Testis (tissue), 3 donors: Measurements from ENCODE around the gene KAT2A. TPM values are rescaled to one million over a fixed set of nuclear protein-coding genes. Genes with fewer than 3 reads are reported as not detected.

Experiments
- DNase-seq: peaks from one replicate; pipeline ENCODE4 v3.0.0-alpha.2; 2019
- H3K27ac ChIP-seq, 2 donors: fragments of 200-600 bp; sonication (generic); one replicate each; pipeline ENCODE4 v1.5.1; 2019
- H3K27me3 ChIP-seq: fragments of 200-600 bp; sonication (generic); one replicate; pipeline ENCODE4 v1.5.1; 2019
- H3K36me3 ChIP-seq: fragments of 200-600 bp; sonication (generic); one replicate; pipeline ENCODE4 v1.5.1; 2017; ENCODE audit warnings: low read depth; ENCODE audit errors: missing control alignments
- H3K4me1 ChIP-seq: fragments of 200-600 bp; sonication (generic); one replicate; pipeline ENCODE4 v1.5.1; 2019
- H3K4me3 ChIP-seq, 2 donors: fragments of 200-600 bp; sonication (generic); one replicate each; pipeline ENCODE4 v1.5.1; 2017 to 2019
- H3K9me3 ChIP-seq: fragments of 200-600 bp; sonication (generic); one replicate; pipeline ENCODE4 v1.5.1; 2017
- CTCF ChIP-seq, 3 experiments: fragments of 450-650 bp in 2 of 3; fragments of 200-600 bp in 1 of 3; sonication (generic) in 1 of 3; IDR thresholded peaks; one replicate each; pipeline ENCODE4 v1.5.1; 2016 to 2019; ENCODE audit warnings: antibody characterized with exemption in 3 of 3, mild to moderate bottlenecking in 2 of 3, moderate library complexity in 1 of 3
- POLR2A ChIP-seq: fragments of 450-650 bp; IDR thresholded peaks from one replicate; pipeline ENCODE4 v1.6.1; 2017; ENCODE audit warnings: antibody characterized with exemption, mild to moderate bottlenecking, moderate library complexity
- WGBS, 2 donors: methylation state at CpG; one replicate each; pipeline ENCODE4 v1.1.5; 2018; 5-methylcytosine and 5-hydroxymethylcytosine counted together
- intact Hi-C: fragments of 100-400 bp; cut with DNase I; formaldehyde crosslinking; loops from one replicate; pipeline ENCODE4 v1.15.1; 2023; ENCODE audit warnings: low total_unique reads
- polyA plus RNA-seq: library from polyadenylated mRNA; stranded (reverse); fragments of 350-450 nt; fragmentation: Illumina TruSeq; extraction: RNeasy Lipid Tissue Mini Kit (QIAGEN cat#74804); gene quantifications from one replicate; pipeline ENCODE4 v1.2.3, GENCODE V29; 2014; ENCODE audit warnings: low read depth, low replicate concordance; ENCODE audit not compliant: insufficient read depth
- total RNA-seq, 2 donors: library from RNA; depleted of rRNA; stranded (reverse); fragments of >200 nt; gene quantifications; one replicate each; pipeline ENCODE4 v1.2.3, GENCODE V29; 2016

The KAT2A gene
- total and polyA plus RNA-seq, 3 donors from 2014 or later, result 37.6 to 111 (median 109) TPM

GRCh38 chr17:42098730-42099399 is 22.3 kb downstream of the KAT2A start:
- Histone ChIP-seq H3K27ac (peak overlapping the region in 1 of 2 donors; percentile 14), H3K4me1 (peaks cover 26% of the 10 kb centered on the region), H3K27me3 (no peaks in the 10 kb centered on the region), H3K4me3 (peak overlapping the region in 1 of 2 donors; percentile 44), H3K36me3 (no peaks in the 10 kb centered on the region), H3K9me3 (no peaks in the 10 kb centered on the region)
- DNase-seq, result no peak
- no peak for TF ChIP-seq CTCF (IDR thresholded peaks at IDR 0.05)
- no peak for TF ChIP-seq POLR2A
- intact Hi-C loops, result no loop called here
- 24 to 26% methylated on average over 13 to 14 of the region's 14 CpGs for WGBS, 2 donors

- Histone ChIP-seq H3K27ac (peak within 1 kb of the TSS in 1 of 2 donors; percentile 14), H3K36me3 (no peaks in the 10 kb centered on the region), H3K9me3 (no peaks in the 10 kb centered on the region), H3K4me1 (peaks cover 26% of the 10 kb centered on the region), H3K27me3 (no peaks in the 10 kb centered on the region), H3K4me3 (peak within 1 kb of the TSS; percentile 39 to 44)
- no peak for DNase-seq
- TF ChIP-seq POLR2A (no peak), CTCF (IDR thresholded peaks at IDR 0.05) (no peak)
- 39 to 48% methylated on average over 22 to 37 of the region's 52 CpGs for WGBS, 2 donors
- intact Hi-C loops, result no loop called here
Measured at GRCh38 chr17:42097691-42098631, 23.2 kb downstream of the KAT2A start, which contains the start of gene ZNF385C. Gene ZNF385C, minus strand, starts transcription at chr17:42098473. Its CDS starts 35,417 bp downstream, at chr17:42063056.

- Histone ChIP-seq H3K4me3 (no peak overlapping the region), H3K4me1 (peaks cover 34% of the 10 kb centered on the region), H3K27me3 (no peaks in the 10 kb centered on the region), H3K27ac (no peak overlapping the region), H3K9me3 (no peaks in the 10 kb centered on the region), H3K36me3 (no peaks in the 10 kb centered on the region)
- 64 to 80% methylated on average over 7 to 8 of the region's 8 CpGs for WGBS, 2 donors
- no peak for TF ChIP-seq POLR2A
- no peak for TF ChIP-seq CTCF (IDR thresholded peaks at IDR 0.05)
- intact Hi-C loops, result no loop called here
- DNase-seq, result no peak
Measured at GRCh38 chr17:42096360-42097111, 24.6 kb downstream of the KAT2A start.

- H3K27ac ChIP-seq, result peak overlapping the region; percentile 31 to 53
- no peak for DNase-seq
- H3K9me3 ChIP-seq, result no peaks in the 10 kb centered on the region
- 73 to 76% methylated on average over 12 of the region's 12 CpGs for WGBS, 2 donors
- H3K4me3 ChIP-seq, result no peak overlapping the region
- intact Hi-C loops, result no loop called here
- TF ChIP-seq CTCF (IDR thresholded peaks at IDR 0.05), result no peak
- no peak for TF ChIP-seq POLR2A
- H3K27me3 ChIP-seq, result no peaks in the 10 kb centered on the region
- H3K4me1 ChIP-seq, result peaks cover 33% of the 10 kb centered on the region
- no peaks in the 10 kb centered on the region for H3K36me3 ChIP-seq
Measured at GRCh38 chr17:42094375-42095069, 26.6 kb downstream of the KAT2A start.
